Measurements from ENCODE around the gene INPP5D.

- TF ChIP-seq CTCF (IDR thresholded peaks at IDR 0.05) (no peak), POLR2A (IDR thresholded peaks at IDR 0.05) (no peak)
Observed at GRCh38 chr2:233081232-233081730, 21.1 kb downstream of the INPP5D start.
